Adipose tissue (tissue), 3 donors: Measurements from ENCODE around the gene YPEL2. TPM values are rescaled to one million over a fixed set of nuclear protein-coding genes. Genes with fewer than 3 reads are reported as not detected.

ENCODE experiments used
- H3K27ac ChIP-seq: one replicate; pipeline ENCODE4 v1.5.1; 2013; ENCODE audit warnings: low read depth, low read length
- WGBS, 3 donors: extraction: QIAGEN DNeasy Blood & Tissue Kit; methylation state at CpG; one replicate each; pipeline ENCODE4 v1.1.7; 2013; 5-methylcytosine and 5-hydroxymethylcytosine counted together
- polyA plus RNA-seq, 3 donors: library from polyadenylated mRNA; stranded (reverse); fragments of 200-250 nt; gene quantifications; one replicate each; pipeline ENCODE4 v1.2.3, GENCODE V29; 2013
- donor health status: healthy with polysubstance abuse.
- donor health status: Bipolar disorder and iron deficiency.
- donor health status: healthy.

Gene YPEL2
- polyA plus RNA-seq, 3 donors: 6.0 to 22.8 (median 18.6) TPM

DNA sequence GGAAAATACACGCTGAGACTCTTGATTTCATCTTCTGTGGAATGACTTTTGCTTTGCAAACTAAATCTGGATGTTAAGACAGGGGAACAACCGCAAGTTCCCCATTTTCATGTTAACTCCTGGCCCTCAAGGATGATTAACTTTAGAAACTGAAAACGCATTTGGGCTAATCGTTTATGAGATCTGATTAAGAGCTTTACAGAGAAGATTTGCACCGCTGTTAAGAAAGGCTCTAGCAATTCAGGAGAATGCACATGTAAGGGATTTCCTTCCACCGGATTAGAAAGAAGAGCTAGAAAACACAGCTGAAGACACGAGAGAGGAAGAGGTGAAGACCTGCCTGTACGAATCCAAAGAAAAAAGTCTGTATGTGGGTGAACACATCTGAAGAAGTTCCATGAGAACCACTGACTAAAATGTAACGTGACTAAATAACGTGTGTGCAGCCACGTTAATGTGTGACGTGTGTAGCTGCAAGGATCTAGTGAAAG lies 106.4 kb downstream of the YPEL2 start:
- 44 to 75% (median 44%) methylated on average over 12 of the region's 12 CpGs for WGBS, 3 donors
- H3K27ac ChIP-seq: no peak overlapping the region

DNA sequence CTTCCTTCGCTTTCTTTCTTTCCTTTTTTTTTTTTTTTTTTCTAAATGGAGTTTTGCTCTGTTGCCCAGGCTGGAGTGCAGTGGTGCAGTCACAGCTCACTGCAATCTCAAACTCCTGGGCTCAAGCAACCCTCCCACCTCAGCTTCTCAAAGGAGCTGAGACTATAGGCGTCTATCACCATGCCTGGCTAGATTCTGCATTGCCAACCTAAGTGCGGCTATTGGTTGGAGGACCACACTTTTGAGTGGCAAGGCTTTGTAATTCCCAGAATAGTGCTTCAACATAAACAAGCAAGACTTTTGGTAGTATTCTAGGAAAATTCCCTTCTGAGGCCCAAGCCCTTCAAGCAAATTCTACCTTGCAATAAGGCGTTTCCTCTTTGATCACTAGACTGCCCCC lies 107.8 kb downstream of the YPEL2 start:
- 85 to 93% (median 88%) methylated on average over 4 of the region's 4 CpGs for WGBS, 3 donors
- H3K27ac ChIP-seq: no peak overlapping the region

DNA sequence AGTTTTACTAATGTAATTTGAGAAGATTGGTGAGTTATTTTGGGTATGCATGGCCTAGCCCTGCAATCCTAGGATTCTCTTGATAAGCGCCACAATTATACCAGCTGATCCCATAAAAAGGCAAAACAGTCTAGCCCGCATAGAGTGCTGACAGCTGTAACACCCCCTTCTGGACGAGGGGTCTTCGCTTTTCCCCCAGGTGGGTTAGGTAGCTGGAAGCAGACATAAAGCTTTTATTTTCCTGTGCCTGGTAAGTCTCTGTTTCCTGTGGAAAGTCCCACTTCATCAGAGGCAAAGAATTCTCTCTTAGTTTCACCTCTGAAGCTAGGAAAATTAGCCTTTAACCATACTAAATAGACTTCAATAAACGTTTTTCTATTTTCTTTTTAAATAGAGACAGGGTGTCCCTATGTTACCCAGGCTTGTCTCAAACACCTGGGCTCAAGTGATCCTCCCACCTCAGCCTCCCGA lies 108.3 kb downstream of the YPEL2 start:
- H3K27ac ChIP-seq: no peak overlapping the region
- 61 to 62% (median 62%) methylated on average over 6 of the region's 6 CpGs for WGBS, 3 donors

DNA sequence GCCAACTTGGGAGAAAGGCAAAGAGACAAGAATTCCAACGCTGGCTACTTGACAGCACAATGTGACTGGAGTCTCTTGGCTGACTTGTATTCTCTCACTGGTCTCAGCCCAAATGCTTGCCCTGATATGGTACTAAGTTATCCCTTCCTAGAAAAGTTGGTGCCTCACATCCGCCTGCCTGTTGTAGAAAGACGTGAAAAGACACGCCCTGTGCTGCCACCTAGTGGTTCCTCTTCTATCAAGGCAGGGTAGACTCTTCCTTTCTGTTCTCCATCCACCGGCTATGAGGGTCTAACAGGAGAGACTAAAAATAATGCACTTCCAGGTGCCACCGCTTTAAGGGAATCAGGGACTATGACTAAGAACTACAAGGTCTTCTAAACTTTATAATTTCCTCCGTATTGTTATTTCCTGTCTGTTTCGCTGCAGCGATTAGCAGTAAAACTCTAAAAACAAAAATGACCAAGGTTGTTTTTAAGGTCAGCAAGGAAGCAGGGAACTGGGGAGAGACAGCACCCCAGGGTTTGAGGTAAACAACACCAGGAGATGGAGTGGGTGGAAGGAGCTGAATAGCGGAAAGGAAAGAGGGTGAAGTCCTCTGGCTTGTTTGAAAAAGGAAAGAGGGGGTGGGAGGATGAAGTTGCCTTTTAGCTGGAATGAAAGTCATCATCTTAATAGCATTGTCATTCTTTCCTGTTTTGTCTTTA lies 109.5 kb downstream of the YPEL2 start:
- whole genome bisulfite sequencing, 3 donors: 7 to 15% (median 8%) methylated on average over 10 of the region's 10 CpGs
- H3K27ac ChIP-seq: no peak overlapping the region

DNA sequence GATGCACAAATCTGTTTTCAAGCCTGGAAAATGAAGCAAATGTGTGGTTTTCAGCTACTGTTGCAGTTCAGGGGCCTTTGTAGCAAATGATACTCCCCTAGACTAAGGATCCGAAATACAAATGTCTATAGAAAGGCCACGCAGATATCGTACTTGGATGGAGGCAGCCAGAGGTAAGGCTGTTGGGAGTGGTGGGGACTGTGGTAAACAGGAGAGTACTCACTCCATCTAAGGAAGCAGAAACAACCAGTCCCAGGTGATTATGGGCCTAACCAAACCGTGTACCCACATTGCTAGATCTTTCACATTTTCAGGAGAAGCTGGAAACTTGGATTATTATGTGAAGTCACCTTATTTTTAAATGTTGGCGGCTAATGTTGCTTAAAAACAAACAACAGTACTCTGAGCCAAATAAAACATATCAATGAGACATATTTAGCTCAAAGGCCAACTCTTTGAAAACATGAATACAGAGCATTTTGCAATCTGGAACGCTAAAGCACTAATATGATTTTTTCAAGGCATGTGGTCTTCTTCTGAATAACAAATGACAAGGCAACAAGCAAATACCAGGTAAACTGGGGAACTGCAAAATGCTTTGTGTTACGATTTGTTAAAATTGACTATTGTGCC lies 110.1 kb downstream of the YPEL2 start:
- WGBS, 3 donors: 70 to 79% (median 76%) methylated on average over 7 of the region's 7 CpGs

DNA sequence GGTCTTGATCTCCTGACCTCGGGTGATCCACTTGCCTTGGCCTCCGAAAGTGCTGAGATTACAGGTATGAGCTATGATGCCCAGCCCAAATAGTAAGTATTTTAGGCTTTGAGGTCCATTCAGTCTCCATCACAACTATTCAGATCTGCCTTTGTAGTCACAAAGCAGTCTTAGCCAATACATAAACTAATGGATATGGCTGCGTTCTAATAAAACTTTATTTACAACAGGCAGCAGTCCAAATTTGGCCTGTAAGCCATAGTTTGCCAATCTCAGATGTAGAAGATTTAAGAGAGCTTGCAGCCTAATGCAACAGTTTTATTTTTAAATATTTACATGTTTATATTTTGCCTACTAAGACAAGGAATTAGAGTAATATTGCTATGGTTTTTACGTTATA lies 111.7 kb downstream of the YPEL2 start:
- 94 to 98% (median 96%) methylated on average over 4 of the region's 4 CpGs for WGBS, 3 donors
- H3K27ac ChIP-seq: no peak overlapping the region

More for the DNA sequence above, 110.1 kb downstream of the YPEL2 start:
- no peak overlapping the region for H3K27ac ChIP-seq

Other genes with a start within 250 kb of the YPEL2 start
- 10 to 100 TPM in 2 of 3 donors, 1 to 10 TPM in 1; 4.0 to 15.5 (median 10.2) TPM for gene TRIM37, start 224.8 kb upstream of the YPEL2 start, polyA plus RNA-seq
- gene SKA2, start 176.5 kb upstream of the YPEL2 start, polyA plus RNA-seq: 10 to 100 TPM; 11.1 to 52.6 (median 19.4) TPM
- 1 to 10 TPM in 1 of 3 donors, under 1 TPM in 2; 0.36 to 1.9 (median 0.94) TPM for gene PRR11, start 175.9 kb upstream of the YPEL2 start, polyA plus RNA-seq
- 1 to 10 TPM; 2.1 to 5.7 (median 5.0) TPM for gene SMG8, start 121.6 kb upstream of the YPEL2 start, polyA plus RNA-seq
- 1 to 10 TPM in 1 of 3 donors, under 1 TPM in 1, not detected in 1; 0.46 to 1.0 TPM for gene GDPD1, start 111.1 kb upstream of the YPEL2 start, polyA plus RNA-seq
- 10 to 100 TPM; 14.8 to 17.2 (median 15.5) TPM for gene DHX40, start 234.0 kb downstream of the YPEL2 start, polyA plus RNA-seq